SK-N-SH (cell line): ENCODE results near the gene GPRC5A.

Source experiments
- CTCF ChIP-seq: fragments of 200-600 bp; sonication (generic); IDR thresholded peaks from 2 replicates; pipeline ENCODE4 v1.6.1; 2017; ENCODE audit warnings: antibody characterized with exemption, mild to moderate bottlenecking, moderate library complexity
- EZH2phosphoT487 ChIP-seq: fragments of 200-600 bp; sonication (generic); IDR thresholded peaks from 2 replicates; pipeline ENCODE4 v1.6.1; 2017; ENCODE audit warnings: low read depth, mixed run types, mild to moderate bottlenecking, antibody characterized with exemption, moderate library complexity, borderline replicate concordance
- FOXM1 ChIP-seq: IDR thresholded peaks from 2 replicates; pipeline ENCODE4 v1.4.0; 2012; ENCODE audit warnings: low read depth, mild to moderate bottlenecking
- GATA2 ChIP-seq: sonication (generic); formaldehyde crosslinking; IDR thresholded peaks from 2 replicates; pipeline ENCODE4 v1.5.0; 2020; ENCODE audit warnings: mild to moderate bottlenecking, missing genetic modification reagents
- NFIC ChIP-seq: IDR thresholded peaks from 2 replicates; pipeline ENCODE4 v1.4.0; 2012; ENCODE audit warnings: borderline replicate concordance
- POLR2AphosphoS5 ChIP-seq: IDR thresholded peaks from 2 replicates; pipeline ENCODE4 v1.6.1; 2012; ENCODE audit warnings: low read depth, low read length
- TAF1 ChIP-seq: IDR thresholded peaks from 2 replicates; pipeline ENCODE4 v1.6.1; 2012; ENCODE audit warnings: low read depth, mild to moderate bottlenecking, low read length, moderate library complexity, borderline replicate concordance

- TF ChIP-seq CTCF: peak; percentile 22; the same call in 1 of the 2 replicates
- no peak for TF ChIP-seq EZH2phosphoT487
- no peak for TF ChIP-seq TAF1
- no peak for TF ChIP-seq NFIC
- TF ChIP-seq FOXM1: no peak
- no peak for TF ChIP-seq POLR2AphosphoS5
- peak; percentile 95 for TF ChIP-seq GATA2 (CRISPR knock-in tag)
These were observed 751 bp upstream of the GPRC5A start for GRCh38 chr12:12890543-12891079.
